Stimulated activated CD8-positive, alpha-beta memory T cell treated with anti-CD3 and anti-CD28 coated beads, Interleukin-12 subunit alpha, Interleukin-12 subunit beta, amount 100 ng/mL, for 24 hours (primary cell): Measurements from ENCODE around the gene POTEB.
"Not testable (repeated sequence)": the region's sequence is repeated elsewhere in the genome, so short reads cannot be mapped to it uniquely, and the experiment has no call there.

ENCODE experiments used
- DNase-seq: peaks from one replicate; pipeline ENCODE4 v3.0.0-alpha.2; 2020; ENCODE audit errors: extremely low read depth

POTEB gene

GRCh38 chr15:21877635-21878034 is at the start of gene POTEB:
Gene POTEB, minus strand, starts transcription at chr15:21877735. Its CDS starts 489 bp downstream, at chr15:21877246.
- DNase-seq = not testable (repeated sequence)

- DNase-seq = not testable (repeated sequence)
These were observed 13.4 kb upstream of the POTEB start for GRCh38 chr15:21890955-21891354.

- not testable (repeated sequence) for DNase-seq
These were observed 12.0 kb upstream of the POTEB start for GRCh38 chr15:21889542-21889941.

- not testable (repeated sequence) for DNase-seq
These were observed 38.7 kb downstream of the POTEB start for GRCh38 chr15:21838831-21839230.
